ENCODE data around the gene SRSF8. TPM values are rescaled to one million over a fixed set of nuclear protein-coding genes. Genes with fewer than 3 reads are reported as not detected.

SRSF8 gene
- total and polyA plus RNA-seq, 2 donors (not counting 3 experiments of a cell fraction or from before 2014, with no cell fraction given), result 21.9 to 31.3 TPM

DNA sequence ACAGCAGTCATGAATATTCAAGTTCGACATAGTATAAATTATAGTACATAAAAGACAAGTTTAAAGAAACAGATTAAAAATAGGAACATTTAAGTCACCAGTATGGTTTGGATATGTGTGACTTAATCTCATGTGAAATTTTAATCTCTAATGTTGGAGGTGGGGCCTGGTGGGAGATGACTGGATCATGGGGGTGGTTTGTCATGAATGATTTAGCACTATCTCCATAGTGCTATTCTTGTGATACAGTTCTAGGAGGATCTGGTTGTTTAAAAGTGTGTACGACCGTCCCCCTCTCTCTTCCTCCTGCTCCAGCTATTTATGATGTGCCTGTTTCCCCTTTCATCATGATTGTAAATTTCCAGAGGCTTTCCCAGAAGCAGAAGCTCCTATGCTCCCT is 38.4 kb upstream of the SRSF8 start:
- FAIRE-seq, result no peak
- Histone ChIP-seq H3K79me2 (ENCODE audit: control insufficient read depth, insufficient read depth, low read length) (no peaks in the 10 kb centered on the region), H3K9me3 (replicated peaks; ENCODE audit: control insufficient read depth, insufficient read depth, low read length) (no peaks in the 10 kb centered on the region), H4K20me1 (replicated peaks; ENCODE audit: control insufficient read depth, extremely low read depth, insufficient read depth, low read length) (no peaks in the 10 kb centered on the region), H3K27ac (ENCODE audit: insufficient read depth, low read depth, low read length) (no peak overlapping the region), H3K27me3 (ENCODE audit: control insufficient read depth in 2 of 2, insufficient read depth in 2 of 2, low read length in 2 of 2) (no peaks in the 10 kb centered on the region), H3K36me3 (ENCODE audit: control insufficient read depth in 2 of 2, extremely low read depth in 1 of 2, insufficient read depth in 2 of 2, low read length in 2 of 2) (no peaks in the 10 kb centered on the region), H3K9ac (replicated peaks; ENCODE audit: extremely low read depth, insufficient read depth, low read length) (no peak overlapping the region), H2AFZ (ENCODE audit: low read depth, low read length) (no peak overlapping the region), H3K4me3 (replicated peaks in 1 of 3; ENCODE audit: insufficient read depth in 1 of 3, low read depth in 1 of 3, low read length in 3 of 3) (no peak overlapping the region), H3K4me1 (ENCODE audit: control insufficient read depth, extremely low read depth, insufficient read depth, low read length) (no peaks in the 10 kb centered on the region), H3K9me1 (replicated peaks; ENCODE audit: control insufficient read depth, extremely low read depth, insufficient read depth, low read length) (no peaks in the 10 kb centered on the region), H3K4me2 (ENCODE audit: insufficient read depth, low read length) (no peak overlapping the region)
- ChIA-PET POLR2A (no interaction called here), CTCF (no interaction called here)
- BruUV-seq (replicated peaks), result no TSS peak
- no peak for DNase-seq (ENCODE audit: low read depth, low spot score)
- TF ChIP-seq GATA2 (IDR thresholded peaks at IDR 0.05; ENCODE audit: insufficient read depth, insufficient read length, low read depth, low read length) (no peak), POLR2A (IDR thresholded peaks at IDR 0.05; ENCODE audit: low read depth, low read length) (no peak), JUN (IDR thresholded peaks at IDR 0.05; ENCODE audit: borderline replicate concordance, insufficient read depth, insufficient read length, low read depth) (no peak), POLR2AphosphoS5 (IDR thresholded peaks at IDR 0.05; ENCODE audit: insufficient read depth, low read depth, low read length) (no peak), FOS (IDR thresholded peaks at IDR 0.05; ENCODE audit: borderline replicate concordance, insufficient read depth, low read length) (no peak), MYC (IDR thresholded peaks at IDR 0.05; ENCODE audit: low read depth, low read length) (no peak), EZH2 (IDR thresholded peaks at IDR 0.05; ENCODE audit: borderline replicate concordance, low read depth, low read length, severe bottlenecking) (no peak)
- TF ChIP-seq, protein P1, sequence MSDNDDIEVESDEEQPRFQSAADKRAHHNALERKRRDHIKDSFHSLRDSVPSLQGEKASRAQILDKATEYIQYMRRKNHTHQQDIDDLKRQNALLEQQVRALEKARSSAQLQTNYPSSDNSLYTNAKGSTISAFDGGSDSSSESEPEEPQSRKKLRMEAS (IDR thresholded peaks at IDR 0.05; ENCODE audit: insufficient read depth, insufficient read length), result no peak
- TF ChIP-seq, protein P2, sequence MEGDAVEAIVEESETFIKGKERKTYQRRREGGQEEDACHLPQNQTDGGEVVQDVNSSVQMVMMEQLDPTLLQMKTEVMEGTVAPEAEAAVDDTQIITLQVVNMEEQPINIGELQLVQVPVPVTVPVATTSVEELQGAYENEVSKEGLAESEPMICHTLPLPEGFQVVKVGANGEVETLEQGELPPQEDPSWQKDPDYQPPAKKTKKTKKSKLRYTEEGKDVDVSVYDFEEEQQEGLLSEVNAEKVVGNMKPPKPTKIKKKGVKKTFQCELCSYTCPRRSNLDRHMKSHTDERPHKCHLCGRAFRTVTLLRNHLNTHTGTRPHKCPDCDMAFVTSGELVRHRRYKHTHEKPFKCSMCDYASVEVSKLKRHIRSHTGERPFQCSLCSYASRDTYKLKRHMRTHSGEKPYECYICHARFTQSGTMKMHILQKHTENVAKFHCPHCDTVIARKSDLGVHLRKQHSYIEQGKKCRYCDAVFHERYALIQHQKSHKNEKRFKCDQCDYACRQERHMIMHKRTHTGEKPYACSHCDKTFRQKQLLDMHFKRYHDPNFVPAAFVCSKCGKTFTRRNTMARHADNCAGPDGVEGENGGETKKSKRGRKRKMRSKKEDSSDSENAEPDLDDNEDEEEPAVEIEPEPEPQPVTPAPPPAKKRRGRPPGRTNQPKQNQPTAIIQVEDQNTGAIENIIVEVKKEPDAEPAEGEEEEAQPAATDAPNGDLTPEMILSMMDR (IDR thresholded peaks at IDR 0.05; ENCODE audit: extremely low read depth in 1 of 2, insufficient read depth in 1 of 2, low read depth in 1 of 2, low read length in 2 of 2), result no peak
- intact Hi-C loops (cut with micrococcal nuclease), result no loop called here
- dilution Hi-C loops (cut with MboI; ENCODE audit: extremely low pct_ligation_motif_present, low sequenced_read_pairs), result no loop called here
